ENCODE data around the gene PLGRKT.
"Not testable (repeated sequence)": the region's sequence is repeated elsewhere in the genome, so short reads cannot be mapped to it uniquely, and the experiment has no call there.

The PLGRKT gene, protein sequence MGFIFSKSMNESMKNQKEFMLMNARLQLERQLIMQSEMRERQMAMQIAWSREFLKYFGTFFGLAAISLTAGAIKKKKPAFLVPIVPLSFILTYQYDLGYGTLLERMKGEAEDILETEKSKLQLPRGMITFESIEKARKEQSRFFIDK

DNA sequence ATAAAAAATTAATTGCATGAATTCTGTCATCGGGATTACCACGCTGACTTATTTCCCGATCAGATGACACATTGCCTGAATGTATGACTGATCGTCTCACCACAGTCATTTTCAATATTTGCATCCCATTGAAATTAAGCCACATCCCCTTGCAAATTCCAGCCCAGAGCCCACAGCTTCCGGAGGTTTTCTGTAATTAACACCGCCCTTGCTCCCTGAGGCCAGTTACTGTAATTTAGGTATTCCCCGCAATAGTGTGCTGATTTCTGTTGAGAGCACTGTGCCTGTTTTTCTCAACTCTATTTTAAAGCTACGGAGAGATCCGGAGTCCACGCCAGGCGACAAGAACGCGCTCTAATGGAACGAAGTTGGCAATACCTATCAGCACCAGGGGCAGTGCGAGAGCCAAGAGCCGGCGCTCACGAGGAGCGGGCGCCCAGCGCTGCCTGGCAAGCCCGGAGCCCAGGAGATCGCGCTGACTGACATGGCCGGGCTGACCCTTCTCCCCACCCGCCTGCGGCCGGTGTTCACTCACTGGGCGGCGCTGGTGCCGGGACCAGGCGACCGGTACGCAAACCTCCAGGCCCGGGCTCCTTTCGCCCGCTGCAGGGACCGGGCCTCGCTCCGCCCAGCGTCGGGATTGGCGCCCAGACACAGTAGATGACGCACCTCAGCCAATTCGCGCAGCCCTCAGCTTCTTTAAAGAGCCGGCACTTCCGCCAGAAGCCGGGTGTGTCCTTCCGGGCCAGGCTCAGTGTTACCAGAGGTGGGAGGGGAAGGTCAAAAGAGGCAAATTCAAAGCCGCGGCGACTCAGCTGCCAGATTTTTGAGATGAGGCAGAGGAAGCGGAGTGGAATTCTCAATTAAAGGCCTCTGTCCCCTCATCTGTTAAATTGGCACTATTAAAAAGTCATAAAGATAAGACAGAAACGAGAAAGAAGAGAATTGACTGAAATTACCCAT lies at the start of gene PLGRKT:
Gene PLGRKT, minus strand, starts transcription at position 672 of the 963 bp plus-strand sequence. CDS start 5,948 bp downstream, outside the sequence.
- DNase-seq (ENCODE audit: low spot score), result peak; percentile 83

DNA sequence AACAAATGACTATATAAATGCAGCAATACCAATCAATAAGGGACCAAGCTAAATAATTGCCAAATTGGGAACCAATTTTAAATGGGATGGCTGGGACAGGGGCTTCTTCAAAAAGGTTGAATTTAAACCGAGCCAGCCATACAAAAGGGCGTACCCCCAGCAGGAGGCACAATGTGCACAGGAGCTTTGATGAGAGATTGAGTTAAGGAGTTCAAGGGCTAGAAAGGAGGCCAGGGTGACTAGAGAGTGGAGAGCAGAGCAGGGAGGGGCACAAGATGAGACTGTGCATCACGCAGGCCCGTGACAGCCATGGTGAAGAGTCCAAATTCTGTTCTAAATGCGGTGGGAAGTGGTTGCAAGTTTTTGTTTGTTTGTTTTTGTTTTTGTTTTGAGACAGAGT lies 49.3 kb upstream of the PLGRKT start:
- no peak for DNase-seq (ENCODE audit: low spot score)

DNA sequence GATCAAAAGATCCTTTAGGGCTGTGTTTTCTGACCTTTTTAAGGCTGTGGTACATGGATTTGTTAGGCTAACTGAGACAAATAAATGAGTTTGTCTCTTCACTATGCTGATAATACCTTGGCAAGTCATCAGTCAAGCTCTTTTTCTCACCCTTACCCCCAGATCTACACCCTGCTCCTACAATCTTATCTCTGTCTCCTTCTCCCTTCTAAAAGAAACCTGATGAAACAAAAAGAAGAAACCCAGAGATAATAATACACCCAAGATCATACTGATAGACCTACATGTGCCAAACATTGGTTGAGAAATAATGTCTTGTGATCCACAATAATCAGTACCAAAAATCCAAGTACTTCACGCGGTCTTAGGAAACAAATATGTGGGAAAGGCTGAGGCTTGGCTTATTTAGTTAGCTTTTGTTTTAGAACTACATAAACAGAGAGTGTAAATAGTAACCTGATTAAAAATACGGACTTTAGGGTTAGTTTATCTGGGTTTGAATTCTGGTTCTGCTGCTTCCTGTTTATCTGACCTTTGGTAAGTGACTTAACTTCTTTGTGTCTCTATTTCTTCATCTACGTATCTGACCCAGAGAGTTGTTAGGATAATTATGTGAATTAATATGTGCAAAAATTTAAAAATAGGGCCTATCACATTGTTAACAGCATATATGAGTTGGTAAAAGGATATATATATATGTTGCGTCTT lies 47.8 kb upstream of the PLGRKT start:
- no peak for DNase-seq (ENCODE audit: low spot score)

DNA sequence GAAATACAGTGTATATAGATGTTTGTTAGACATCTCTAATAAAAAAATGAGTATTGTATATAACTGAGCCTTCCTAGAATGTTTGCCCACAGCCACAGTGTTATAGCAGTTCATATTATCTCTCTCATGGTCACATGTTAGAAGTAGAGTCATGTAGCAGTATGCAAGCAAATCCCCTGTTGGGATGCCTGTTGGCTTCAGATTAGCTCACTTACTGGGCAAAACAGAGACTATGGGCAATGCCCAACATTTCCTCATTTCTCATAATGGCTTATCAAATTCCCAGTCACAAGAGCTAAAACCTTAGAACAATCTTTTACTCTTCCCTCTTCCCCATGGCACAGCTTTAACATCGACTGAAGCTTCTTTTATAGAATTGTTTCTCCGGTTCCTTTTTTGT lies 45.6 kb upstream of the PLGRKT start:
- DNase-seq (ENCODE audit: low spot score), result no peak

DNA sequence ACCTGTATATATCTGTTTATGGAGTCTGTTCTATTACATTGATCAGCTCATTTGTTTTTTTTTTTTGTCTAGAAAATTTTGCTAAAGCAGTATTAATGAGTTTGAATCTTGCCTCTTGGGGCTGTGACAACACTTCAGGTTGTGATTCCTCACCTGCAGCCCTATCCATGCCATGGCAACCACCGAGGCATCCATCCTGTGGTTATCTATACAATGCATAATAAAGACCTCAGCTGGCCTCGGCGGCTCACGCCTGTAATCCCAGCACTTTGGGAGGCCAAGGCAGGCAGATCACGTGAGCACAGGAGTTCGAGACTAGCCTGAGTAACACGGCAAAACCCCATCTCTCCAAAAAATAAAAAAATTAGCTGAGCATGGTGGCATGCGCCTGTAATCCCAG lies 44.5 kb upstream of the PLGRKT start:
- DNase-seq (ENCODE audit: low spot score), result no peak

DNA sequence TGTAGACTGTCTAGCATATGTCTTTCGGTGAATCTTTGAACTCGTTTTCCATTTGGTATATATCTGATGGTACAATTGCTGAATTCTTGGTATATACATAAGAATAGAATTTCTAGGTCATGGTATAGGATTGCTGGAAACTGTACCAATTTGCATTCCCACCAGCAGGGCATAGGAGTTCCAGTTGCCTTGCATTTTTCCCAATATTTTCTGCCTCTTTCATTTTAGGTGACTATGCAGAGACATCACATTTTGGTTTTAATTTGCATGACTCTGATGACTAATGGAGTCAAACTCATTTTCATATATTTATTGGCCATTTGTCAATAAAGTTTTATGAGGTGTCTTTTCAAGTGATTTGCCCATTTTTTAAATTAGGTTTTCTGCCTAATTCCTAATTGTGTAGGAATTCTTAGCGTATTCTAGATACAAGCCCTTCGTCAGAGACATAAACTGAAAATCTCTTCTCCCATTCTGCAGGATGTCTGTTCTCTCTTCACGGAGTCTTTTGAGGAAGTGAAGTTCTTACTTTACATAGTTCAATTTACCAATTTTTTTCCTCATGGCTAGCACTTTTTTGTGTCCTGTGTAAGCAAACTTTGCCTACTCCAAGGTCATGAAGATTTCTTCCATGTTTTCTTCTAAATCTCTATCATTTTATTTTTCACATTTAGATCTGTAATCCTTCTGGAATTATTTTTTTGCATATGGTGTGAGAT lies 43.8 kb upstream of the PLGRKT start:
- DNase-seq (ENCODE audit: low spot score), result no peak

DNA sequence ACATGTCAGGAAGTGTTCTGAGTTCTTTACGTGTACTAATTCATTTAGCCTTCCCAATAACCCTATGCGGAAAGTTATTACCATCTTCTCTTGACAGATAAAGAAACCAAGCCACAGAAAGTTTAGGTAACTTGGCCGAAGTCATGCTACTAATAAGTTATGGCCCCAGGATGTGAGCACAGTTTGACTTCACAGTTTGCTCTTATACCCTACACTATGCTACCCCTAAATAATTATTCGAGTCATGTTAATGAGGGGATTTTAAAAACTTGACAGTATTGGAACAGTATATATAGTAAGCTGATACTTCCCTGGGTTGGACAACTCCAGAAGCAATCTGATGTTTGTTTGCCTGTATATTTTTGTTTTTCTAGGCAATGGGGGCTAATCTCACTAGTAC lies 43.2 kb upstream of the PLGRKT start:
- no peak for DNase-seq (ENCODE audit: low spot score)

DNA sequence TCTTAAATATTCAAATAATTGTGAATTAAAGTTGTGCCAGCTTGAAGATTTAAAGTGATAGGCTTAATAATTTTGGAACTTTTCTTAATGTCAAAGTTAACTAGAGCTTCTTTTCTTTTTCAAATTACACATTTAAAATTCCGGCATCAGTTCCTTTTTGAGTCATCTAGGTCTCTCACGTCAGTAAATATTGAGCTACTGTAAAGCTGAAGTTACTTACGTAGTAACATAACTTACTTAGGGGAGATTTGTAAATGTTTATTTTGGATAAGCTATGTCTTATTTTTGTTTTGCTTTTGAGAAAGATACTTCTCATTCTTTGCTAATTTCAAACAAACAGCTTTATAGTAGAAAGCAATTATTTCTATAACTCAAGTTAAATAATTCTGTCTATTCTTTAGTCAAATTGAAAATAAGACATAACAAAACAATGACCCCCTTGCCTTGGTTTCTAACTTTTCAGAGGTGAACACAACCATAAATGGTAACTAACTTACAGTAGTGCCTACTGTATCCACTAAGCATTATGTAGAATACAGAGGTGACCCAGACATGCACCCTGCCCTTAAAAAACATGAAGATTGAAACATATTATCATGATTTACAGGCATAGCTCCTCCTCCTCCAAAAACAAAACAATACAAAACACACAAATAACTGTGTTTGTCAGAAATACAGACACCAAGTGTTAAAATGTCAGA lies 42.4 kb upstream of the PLGRKT start:
- no peak for DNase-seq (ENCODE audit: low spot score)

DNA sequence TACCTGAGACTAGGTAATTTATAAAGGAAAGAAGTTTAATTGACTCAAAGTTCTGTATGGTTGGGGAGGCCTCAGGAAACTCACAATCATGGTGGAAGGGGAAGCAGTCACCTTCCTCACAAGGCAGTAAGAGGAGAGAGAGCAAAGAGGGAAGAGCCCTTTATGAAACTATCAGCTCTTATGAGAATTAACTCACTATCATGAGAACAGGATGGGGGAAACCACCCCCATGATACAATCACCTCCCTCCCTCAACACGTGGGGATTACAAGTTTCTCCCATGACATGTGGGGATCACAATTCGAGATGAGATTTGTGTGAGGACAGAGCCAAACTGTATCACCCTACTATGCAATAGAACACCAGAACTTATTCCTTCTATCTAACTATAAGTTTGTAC lies 40.5 kb upstream of the PLGRKT start:
- no peak for DNase-seq (ENCODE audit: low spot score)

DNA sequence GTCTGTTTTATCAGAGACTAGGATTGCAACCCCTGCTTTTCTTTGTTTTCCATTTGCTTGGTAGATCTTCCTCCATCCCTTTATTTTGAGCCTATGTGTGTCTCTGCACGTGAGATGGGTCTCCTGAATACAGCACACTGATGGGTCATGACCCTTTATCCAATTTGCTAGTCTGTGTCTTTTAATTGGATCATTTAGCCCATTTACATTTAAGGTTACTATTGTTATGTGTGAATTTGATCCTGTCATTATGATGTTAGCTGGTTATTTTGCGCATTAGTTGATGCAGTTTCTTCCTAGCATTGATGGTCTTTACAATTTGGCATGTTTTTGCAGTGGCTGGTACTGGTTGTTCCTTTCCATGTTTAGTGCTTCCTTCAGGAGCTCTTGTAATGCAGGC lies 37.9 kb upstream of the PLGRKT start:
- not testable (repeated sequence) for DNase-seq (ENCODE audit: low spot score)

DNA sequence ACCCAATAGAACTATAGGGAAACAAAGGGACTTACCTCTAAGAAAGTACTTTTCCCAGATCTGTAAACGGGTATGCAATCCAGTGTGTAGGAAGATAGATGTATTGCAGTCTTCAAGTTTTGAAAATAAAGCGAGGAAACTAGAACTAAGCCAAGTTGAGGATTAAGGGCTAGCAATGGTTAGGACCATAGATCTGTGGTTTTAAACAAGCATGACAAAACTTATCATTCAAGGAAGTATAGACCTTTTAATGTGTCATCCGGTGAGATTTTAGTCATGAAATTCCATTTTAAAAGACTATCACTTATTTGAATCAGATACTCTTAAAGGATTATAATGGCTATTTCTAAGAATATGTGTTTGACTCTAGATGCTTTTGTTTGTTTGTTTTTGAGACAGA lies 33.1 kb upstream of the PLGRKT start:
- DNase-seq (ENCODE audit: low spot score), result no peak

DNA sequence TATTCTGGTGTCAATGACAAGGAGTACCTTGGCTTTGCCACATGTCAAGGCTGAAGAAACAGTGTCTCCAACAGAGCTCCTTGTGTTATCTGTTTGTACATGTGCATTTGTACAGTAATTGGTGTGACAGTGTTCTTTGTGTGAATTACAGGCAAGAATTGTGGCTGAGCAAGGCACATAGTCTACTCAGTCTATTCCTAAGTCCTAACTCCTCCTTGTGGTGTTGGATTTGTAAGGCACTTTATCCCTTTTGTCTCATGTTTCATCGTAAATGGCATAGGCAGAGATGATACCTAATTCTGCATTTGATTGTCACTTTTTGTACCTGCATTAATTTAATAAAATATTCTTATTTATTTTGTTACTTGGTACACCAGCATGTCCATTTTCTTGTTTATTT lies 32.4 kb upstream of the PLGRKT start:
- no peak for DNase-seq (ENCODE audit: low spot score)

DNA sequence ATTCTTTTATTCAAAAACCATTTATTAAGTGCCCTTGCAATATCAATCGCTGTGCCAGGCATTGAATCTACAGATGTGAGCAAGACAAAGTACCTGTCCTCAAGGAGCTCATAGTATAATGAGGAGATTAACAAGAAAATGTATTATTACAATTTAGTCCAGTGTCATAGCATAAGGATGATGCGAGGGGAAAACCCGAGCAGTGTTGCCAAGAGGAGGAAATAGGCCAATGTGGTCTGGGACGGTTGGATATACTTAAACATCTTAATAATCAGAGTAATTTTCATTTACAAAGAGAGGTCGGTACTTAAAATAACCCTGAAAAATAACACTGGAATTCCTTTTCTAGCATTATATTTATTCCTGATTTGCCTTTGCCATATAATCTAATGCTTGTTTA lies 31.1 kb upstream of the PLGRKT start:
- DNase-seq (ENCODE audit: low spot score), result no peak

DNA sequence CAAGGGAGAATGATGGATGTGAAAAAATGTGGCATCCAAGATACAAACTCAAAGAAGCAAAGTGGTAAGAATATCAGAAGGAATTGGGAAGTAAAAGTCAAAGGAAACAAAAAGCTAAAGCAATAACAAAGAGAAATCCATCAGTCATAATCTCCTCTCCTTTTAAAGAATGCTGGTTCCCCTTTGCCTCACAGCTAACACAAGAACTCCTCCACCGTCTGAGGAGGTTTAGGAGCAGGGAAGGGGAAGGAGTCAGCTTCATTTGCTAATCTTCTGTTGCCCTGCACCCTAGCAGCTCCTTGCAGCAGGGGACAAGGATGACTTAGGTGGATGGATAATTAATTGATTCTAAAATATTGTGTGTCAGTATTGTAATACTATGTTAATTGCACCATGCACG lies 29.0 kb upstream of the PLGRKT start:
- DNase-seq (ENCODE audit: low spot score), result no peak

DNA sequence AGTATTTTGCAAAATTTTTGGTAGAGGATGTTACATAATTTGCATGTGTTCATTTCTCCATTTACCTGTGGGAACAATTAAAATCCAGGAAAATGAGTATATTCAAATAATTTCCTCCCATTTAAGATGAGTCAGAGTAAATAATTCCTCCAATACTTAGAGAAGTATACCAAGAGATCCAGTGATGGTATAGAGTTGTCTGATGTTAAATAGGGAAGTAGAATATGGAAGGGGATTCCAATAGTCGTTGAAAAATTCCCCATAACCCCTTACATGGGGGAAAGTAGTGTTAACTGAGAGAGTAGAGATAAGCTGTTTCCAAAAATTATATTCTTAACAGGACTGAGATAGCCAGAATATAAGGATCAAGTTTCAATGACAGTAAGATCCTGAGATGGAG lies 28.3 kb upstream of the PLGRKT start:
- no peak for DNase-seq (ENCODE audit: low spot score)

DNA sequence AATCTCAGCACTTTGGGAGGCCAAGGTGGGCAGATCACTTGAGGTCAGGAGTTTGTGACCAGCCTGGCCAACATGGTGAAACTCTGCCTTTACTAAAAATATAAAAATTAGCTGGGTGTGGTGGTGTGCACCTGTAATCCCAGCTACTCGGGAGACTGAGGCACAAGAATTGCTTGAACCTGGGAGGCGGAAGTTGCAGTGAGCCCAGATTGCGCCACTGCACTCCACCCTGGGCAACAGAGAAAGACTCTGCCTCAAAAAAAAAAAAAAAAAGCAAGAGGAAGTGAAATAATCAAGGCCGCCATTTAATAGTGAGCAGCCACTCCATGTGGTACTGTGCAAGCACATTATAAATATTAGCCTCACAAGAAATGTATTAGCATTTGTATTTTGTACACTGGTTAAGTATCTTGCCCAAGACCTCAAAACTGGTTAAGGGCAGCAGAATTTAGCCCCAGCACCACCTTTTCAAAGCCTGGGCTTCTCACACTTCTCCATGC lies 27.2 kb upstream of the PLGRKT start:
- DNase-seq (ENCODE audit: low spot score), result not testable (repeated sequence)

DNA sequence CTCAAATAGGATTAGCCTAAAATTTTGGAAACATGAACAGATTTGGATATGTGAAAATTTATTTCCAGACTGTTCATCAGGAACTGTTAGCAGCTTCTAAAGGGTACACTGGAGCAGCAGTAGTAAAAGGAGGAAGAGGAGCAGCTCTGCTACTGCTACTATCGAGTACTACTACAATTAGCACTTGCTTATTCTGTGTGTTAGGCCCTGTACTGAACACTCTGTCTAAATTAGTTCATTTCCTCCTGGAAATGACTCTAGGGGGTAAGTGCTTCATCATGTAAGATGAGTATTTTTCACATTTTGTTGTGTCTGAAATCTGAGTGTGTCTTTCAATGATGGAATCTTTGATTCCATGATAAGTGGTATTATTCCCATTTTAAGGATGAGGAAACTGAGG lies 22.4 kb upstream of the PLGRKT start:
- DNase-seq (ENCODE audit: low spot score), result no peak

DNA sequence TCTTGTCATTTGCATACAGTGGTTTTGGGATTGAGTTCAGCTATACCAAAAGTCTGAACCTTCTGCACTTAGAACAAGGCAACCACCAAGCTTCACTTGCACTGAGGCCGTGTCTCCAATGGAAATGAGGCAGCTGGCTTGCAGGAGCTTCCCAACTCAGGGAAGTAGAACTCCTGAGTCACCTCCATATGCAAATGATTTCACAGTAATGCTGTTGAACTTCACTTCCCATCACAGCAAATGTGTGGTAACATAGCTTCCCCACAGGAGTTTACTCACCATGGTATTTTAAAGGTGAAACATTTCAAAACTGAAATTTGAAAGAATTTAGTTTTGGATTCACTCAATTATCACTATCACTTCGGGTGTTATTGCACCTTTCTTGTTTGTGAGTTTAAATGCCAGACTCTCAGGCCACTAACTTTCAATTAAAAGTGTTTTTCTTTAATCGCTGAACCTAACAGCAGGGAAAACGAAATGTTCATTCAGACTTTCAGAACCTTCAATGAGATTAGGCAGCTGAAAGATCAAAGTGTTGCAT lies 21.6 kb upstream of the PLGRKT start:
- DNase-seq (ENCODE audit: low spot score), result no peak

DNA sequence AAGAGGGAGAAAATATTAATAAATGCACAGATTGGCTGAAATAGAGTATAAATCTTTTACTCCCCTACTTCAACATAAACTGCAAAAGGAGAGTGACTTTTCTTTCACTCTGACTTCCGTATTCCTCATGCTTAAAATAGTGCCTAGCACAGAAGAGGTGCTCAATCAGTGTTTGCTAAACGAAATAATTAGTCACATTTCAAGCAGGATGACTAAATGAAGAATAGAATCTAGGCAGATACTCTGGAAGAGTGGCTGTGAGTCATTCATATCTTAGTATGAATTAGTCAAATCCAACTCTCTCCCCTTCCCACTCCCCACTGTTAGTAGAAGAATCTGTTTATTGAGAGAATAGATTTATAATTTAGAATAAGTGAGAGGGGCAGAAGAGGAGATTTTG lies 17.5 kb upstream of the PLGRKT start:
- no peak for DNase-seq (ENCODE audit: low spot score)

DNA sequence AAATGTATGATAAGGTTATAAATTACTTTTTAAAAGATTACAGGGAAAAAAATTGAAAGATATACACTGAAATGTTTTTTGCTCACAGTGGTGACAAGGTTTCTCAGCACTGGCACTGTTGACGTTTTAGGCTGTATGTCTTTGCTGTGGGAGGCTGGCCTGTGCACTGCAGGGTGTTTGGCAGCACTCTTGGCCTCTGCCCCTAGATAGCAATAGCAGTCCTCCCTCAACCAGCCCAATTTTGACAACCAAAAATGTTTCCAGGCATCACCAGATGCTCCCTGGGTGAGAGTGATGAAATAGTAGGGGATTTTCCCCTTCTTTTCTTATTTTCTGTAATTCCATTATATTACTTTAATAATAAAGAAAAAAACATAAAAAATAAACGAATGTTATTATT lies 15.9 kb upstream of the PLGRKT start:
- no peak for DNase-seq (ENCODE audit: low spot score)

DNA sequence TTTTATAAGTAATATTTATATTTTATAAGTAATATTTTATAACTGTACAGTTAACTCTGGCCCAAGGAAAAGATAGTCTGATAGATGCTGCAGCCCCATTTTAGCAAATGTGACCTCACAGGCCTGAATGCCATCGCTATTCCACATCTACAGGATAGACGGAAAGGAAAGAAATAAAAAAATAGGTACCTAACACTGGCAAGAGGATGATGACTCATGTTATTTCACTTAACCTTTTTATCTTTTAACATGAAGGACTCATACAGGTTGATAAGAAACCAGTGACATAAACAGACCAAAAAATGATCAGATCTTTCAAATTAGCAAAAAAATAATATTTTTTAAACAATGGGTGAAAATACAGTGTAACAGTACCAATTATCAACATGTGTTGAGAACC lies 15.3 kb upstream of the PLGRKT start:
- DNase-seq (ENCODE audit: low spot score), result no peak
